AG09309 (cell line): ENCODE data around the gene IMMP1L.

Experiments
- DNase-seq: peaks from one replicate; pipeline ENCODE4 v3.0.0-alpha.2; 2010; ENCODE audit warnings: low read depth
- H3K4me3 ChIP-seq: 2 replicates; pipeline ENCODE4 v1.5.1; 2011; ENCODE audit warnings: mild to moderate bottlenecking, low read depth, low read length, moderate library complexity; ENCODE audit not compliant: control insufficient read depth
- CTCF ChIP-seq: IDR thresholded peaks from 2 replicates; pipeline ENCODE4 v1.5.1; 2011; ENCODE audit warnings: mild to moderate bottlenecking, low read depth, low read length, inconsistent platforms; ENCODE audit not compliant: insufficient read depth, control insufficient read depth; ENCODE audit errors: missing control alignments

Gene IMMP1L

GRCh38 chr11:31404614-31405013 lies 104.8 kb downstream of the IMMP1L start:
- no peak for TF ChIP-seq CTCF
- DNase-seq = no peak
- no peak overlapping the region for H3K4me3 ChIP-seq

DNA sequence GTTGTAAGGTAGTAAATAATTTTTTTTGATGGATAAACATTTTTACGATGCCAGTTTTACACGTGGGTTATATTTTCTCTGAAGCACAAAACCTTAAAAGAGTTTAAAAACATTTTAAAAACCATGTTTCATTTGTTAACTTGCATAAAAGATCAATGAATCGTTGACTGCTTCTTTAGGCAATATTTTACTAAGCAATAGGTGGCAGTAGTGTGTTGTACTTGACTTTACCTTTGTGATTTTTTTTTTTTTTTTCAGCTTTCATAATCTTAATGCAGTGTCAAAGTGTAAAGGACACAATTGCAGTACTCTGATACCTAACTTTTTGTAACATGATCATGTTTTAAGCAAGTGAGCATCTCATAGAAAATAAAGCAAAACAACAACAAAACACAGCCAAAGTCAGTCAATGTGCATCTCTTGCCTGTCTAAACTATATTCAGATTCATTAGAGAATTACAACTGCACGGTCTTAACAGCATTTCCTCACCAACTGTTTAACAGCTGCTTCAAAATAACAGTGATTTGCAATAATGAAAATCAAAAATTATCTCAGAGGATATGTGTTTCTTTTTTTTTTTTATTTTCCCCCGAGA lies 112.1 kb downstream of the IMMP1L start:
- DNase-seq = no peak
- peak; percentile 47 for TF ChIP-seq CTCF

GRCh38 chr11:31387379-31387778 lies 122.0 kb downstream of the IMMP1L start:
- no peak for TF ChIP-seq CTCF
- peak; percentile 27 for DNase-seq
- H3K4me3 ChIP-seq = no peak overlapping the region

More for the DNA sequence above, 112.1 kb downstream of the IMMP1L start:
- no peak overlapping the region for H3K4me3 ChIP-seq

GRCh38 chr11:31383116-31383515 lies 126.3 kb downstream of the IMMP1L start:
- TF ChIP-seq CTCF = no peak
- DNase-seq = no peak

More at GRCh38 chr11:31383116-31383515, 126.3 kb downstream of the IMMP1L start:
- H3K4me3 ChIP-seq = no peak overlapping the region
